D341Med (cell line): ENCODE data around the gene KLHL35.

ENCODE experiments used
- DNase-seq: peaks from one replicate; pipeline ENCODE4 v3.0.0; 2012; ENCODE audit warnings: low spot score

KLHL35 gene, protein sequence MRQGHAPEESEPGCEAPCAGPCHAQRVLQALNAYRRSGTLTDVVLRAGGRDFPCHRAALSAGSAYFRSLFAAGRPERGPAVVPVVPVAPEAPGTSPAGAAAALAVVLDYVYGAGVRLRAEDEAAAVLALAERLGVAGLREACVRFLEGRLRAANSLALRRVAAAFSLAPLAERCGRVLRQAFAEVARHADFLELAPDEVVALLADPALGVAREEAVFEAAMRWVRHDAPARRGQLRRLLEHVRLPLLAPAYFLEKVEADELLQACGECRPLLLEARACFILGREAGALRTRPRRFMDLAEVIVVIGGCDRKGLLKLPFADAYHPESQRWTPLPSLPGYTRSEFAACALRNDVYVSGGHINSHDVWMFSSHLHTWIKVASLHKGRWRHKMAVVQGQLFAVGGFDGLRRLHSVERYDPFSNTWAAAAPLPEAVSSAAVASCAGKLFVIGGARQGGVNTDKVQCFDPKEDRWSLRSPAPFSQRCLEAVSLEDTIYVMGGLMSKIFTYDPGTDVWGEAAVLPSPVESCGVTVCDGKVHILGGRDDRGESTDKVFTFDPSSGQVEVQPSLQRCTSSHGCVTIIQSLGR

DNA sequence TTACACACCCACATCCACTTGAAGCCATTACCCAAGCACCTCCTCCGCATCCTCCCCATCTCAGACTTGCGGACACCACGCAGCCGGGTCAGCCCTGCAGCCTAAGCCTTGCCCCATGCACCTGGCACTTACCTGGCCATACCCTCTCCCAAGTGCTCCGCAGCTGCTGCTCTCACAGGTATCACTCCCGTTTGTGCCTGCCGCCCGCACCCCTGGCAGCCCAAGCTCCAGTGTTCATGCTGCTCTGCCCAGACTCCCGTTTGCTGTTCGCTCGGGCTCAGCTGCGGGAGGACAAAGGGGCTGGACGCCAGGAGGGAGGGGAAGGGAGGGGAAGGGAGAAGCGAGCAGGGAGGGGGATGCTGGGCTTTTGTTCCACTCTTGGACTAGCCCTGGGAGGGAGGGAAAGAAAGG lies at the start of gene KLHL35:
TSS of gene KLHL35 (minus strand) at position 293 of the 411 bp plus-strand sequence. CDS start 2,574 bp downstream, outside the sequence.
- DNase-seq: no peak

DNA sequence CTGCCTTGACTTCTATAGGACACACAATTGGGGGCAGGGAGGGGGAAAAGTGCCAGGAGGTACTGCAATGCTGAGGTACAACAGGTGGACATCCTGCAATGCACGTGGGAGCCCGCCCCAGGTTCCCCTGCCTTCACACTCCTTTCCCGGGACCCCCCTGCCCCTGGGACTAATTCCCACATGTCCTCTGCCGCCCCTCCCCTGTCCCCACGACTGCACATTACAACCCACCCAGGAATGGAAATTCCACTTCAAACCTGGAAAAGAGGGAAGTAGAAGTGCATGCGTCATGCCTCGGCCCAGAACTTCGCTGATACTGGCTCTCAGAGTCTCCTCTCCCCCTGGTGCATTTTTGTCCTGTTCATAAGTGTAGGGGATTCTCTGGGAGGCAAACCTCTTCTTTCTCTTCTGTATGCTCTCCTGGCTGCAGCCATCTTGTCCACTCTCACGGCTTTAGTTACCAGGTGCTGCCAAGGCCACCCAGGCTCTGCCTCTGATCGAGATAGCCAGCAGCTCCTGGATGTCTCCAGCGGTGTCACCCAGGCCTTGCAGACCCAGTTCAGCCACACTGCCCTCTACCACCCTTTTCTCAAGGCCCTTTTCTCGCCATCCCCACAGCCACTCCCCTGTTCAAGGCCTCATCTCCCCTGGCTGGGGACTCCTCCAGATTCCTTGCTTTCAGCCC lies 49.1 kb upstream of the KLHL35 start:
- no peak for DNase-seq

GRCh38 chr11:75481223-75481921 lies 48.4 kb upstream of the KLHL35 start:
- no peak for DNase-seq

DNA sequence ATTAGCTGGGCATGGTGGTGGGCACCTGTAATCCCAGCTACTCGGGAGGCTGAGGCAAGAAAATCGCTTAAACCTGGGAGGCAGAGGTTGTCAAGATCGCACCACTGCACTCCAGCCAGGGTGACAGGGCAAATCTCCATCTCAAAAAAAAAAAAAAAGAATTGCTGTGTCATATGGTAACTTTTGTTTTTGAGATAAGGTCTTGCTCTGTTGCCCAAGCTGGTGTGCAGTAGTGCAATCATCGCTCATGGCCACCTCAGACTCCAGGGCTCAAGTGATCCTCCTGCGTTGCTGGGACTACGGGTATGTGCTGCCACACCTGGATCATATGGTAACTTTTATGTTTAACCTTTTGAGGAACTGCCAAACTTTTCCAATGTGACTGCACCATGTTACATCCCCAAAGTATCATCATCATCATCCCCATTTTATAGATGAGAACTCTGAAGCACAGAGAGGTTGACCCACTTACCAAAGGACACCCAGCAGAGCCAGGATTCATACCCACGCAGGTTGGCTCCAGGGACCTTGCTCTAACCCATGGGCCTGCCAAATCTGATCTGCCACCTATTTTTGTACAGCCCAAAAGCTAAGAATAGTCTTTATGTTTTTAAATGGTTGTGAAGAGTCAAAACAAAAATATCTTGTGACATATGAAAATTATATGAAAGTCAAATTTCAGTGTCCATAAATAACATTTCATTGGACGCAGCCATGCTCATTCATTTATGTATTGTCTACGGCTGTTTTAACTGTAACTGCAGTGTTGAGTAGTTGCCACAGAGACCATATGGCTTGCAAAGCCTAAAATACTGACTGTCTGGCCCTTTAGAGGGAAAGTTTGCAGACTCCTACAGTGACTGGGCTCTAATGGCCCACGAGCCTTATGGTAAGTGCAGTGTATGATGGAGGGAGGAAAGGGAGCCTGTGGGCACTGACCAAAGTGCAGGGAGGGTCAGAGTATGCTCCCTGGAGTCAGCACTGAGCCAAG lies 47.5 kb upstream of the KLHL35 start:
- no peak for DNase-seq

DNA sequence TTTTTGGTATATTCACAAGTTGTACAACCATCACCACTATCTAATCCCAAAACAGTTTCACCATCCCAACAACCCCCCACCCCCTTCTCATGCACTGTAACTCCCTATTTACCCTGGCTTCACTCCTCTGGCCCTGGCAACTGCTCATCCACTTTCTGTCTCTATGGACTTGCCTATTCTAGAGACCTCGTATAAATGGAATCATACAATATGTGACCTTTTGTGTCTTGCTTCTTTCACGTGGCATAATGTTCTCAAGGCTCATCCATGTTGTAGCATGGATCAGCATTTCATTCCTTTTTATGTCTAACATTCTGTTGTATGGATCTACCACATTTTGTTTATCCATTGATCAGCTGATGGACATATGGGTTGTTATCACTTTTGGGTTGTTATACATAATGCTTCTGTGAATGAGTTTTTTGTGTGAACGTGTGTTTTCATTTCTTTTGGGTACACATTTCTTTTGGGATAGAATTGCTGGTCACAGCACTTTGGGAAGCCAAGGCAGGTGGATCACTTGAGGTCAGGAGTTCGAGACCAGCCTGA lies 46.7 kb upstream of the KLHL35 start:
- no peak for DNase-seq

- DNase-seq: no peak
These were observed 46.0 kb upstream of the KLHL35 start for GRCh38 chr11:75478783-75479596.

DNA sequence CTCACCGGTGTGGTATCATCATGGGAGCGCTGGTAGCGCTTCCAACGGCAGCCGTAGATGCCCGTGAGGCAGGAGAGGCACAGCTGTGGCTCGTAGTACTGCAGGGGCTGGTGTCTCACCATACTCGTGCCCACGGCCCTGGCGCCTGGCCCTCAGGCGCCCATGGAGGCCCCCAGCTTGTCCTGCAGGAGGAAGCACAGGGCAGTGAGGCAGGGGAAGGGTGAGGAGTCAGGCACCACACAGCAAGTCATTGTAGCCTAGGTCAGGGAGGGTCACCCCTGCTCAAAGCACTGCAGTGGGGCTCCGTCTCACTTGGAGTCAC lies 44.6 kb upstream of the KLHL35 start:
- DNase-seq: no peak

- DNase-seq: no peak
These were observed 44.0 kb upstream of the KLHL35 start for GRCh38 chr11:75476739-75477613.

DNA sequence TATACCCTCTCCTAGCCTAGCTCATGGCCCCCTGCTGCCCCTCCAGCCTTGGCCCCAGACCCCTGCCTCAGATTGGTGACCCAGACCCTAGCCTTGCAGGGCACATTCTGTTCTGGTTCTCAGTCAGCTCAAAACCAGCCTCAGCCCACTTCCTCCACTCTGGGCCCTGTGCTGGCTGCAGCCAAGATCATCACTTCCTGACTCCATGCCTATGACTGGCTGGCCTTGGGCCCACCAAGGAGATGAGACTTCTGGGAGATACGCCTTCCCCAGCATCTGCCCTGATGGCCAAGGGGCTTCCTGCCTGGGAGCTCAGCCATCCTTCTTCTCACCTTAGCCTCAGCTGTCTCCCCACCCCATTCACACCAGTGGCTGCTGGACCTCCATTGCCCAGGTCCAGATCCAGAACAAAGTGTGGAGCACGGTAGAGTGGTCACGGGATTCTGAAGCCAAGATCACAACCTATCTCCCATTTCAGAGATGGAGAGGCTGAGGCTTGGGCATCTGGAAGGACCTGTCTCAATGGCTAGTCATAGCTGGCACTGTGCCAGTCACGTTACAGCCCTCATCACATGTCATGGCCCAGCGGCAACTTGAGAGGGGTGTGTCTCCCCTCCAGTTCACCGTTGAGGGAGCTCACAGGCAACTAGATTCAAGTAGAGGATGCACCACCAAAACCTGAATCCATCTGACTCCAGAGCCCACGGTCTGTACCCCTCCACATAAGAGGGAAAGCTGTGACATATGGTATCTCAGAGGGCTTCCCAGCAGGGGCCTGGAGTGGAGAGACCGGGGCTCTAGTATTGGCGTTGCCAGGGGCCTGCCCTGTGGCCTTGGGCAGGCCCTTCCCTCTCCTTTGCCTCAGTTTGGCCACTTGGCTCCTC lies 43.0 kb upstream of the KLHL35 start:
- DNase-seq: no peak

DNA sequence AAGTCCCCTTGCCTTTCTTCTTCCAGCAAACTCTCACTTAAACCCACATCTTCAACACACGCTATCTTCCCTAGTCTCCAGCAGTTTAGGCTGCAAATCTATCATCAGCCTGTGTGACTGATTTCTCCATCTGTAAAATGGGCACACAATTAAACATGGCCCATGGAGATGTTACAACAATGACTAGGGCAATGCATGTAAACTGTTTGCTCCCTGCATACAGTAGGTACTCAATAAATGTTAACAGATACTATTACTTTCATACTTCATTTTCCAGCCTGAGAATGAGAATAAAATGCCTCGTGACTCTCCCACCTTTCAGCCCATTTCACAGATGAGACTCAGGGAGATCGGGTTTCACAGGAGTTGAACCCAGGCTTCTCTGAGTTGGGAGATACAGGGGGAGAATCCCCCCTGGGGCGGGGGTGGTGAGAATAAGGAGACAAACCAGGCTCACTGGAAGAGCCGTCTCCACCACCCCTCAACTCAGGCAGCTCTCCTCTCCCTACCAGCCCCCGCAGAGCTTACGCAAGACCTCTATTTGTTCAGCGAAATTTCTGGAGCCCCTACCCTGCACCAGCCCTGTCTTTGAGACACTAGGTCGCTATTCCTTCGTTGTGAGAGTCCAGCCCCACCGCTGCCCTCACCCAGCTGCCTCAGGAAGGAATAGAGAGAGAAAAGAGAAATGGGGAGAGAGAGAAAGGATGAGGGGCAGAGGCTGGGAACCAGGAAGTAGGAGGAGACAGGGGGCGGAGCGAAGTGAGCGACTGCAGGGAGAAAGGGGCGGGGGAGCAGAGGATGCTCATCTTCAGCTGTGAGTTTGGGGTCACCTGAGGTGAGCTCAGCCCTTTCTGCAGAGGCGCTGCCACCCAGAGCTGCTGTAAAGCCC lies 42.1 kb upstream of the KLHL35 start:
- no peak for DNase-seq

DNA sequence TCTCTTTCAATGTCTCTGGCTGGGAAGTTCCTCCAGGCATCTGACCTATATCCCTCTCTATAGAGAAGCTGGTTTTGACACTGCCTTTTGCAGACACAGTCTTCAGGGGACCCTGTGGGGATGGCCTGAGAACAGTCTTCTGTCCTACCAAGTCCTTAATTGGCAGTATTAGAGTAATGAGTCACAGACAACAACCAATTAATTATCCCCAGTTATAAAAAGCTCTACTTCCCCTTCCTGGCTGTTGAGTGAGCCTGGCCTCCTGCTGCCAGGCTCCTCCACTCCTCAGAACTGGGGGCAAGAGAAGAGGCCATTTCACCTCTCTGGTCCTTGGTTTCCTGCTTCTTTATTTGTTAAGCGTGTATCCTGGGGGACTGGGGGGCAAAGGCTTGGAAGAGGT lies 41.2 kb upstream of the KLHL35 start:
- no peak for DNase-seq

- no peak for DNase-seq
These were observed 40.7 kb upstream of the KLHL35 start for GRCh38 chr11:75473684-75474083.

GRCh38 chr11:75472081-75472732 lies 39.2 kb upstream of the KLHL35 start:
- no peak for DNase-seq

GRCh38 chr11:75471176-75471973 lies 38.4 kb upstream of the KLHL35 start:
- peak; percentile 70 for DNase-seq

GRCh38 chr11:75470476-75471080 lies 37.6 kb upstream of the KLHL35 start:
- no peak for DNase-seq
